Mucosa of stomach (tissue), 1 donor: ENCODE measurements around the gene CHMP2A.

Experiments used
- H3K27me3 ChIP-seq: one replicate; pipeline ENCODE4 v1.7.0; 2013; ENCODE audit warnings: mild to moderate bottlenecking, low read length; ENCODE audit not compliant: control insufficient read depth, insufficient read depth
- H3K36me3 ChIP-seq: one replicate; pipeline ENCODE4 v1.7.0; 2013; ENCODE audit warnings: low read length; ENCODE audit not compliant: control insufficient read depth, insufficient read depth
- H3K4me1 ChIP-seq: one replicate; pipeline ENCODE4 v1.7.0; 2013; ENCODE audit warnings: mild to moderate bottlenecking, low read length; ENCODE audit not compliant: control insufficient read depth, insufficient read depth
- H3K4me3 ChIP-seq: one replicate; pipeline ENCODE4 v1.7.0; 2013; ENCODE audit warnings: low read length
- H3K9ac ChIP-seq: one replicate; pipeline ENCODE4 v1.7.0; 2013; ENCODE audit warnings: mild to moderate bottlenecking, low read length, moderate library complexity
- H3K9me3 ChIP-seq: one replicate; pipeline ENCODE4 v1.7.0; 2013; ENCODE audit warnings: mild to moderate bottlenecking, low read length, moderate library complexity; ENCODE audit not compliant: control insufficient read depth
- donor health status: Pancreatic carcinoma.

The CHMP2A gene

DNA sequence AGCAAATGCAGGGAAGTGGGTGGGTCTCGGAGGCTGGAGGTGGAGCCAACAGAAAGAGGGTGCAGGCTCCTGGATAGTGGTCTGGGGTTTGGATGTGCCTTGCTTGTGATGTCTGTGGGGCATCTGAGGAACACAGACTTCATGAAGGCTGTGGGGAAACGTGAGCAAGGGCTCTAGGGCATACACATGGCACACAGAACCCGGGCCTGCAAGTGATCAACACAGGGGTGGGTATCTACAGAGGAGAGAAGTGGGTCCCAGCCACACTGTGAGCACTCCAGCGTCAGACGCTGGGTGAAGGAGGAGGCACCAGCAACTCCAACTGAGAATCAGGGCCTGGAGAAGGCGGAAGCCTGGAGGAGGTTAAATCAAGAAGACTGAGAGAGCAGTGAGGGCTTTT lies 8.9 kb upstream of the CHMP2A start:
- H3K36me3 ChIP-seq, result no peaks in the 10 kb centered on the region
- H3K9me3 ChIP-seq, result no peaks in the 10 kb centered on the region
- no peak overlapping the region for H3K9ac ChIP-seq
- no peak overlapping the region for H3K4me3 ChIP-seq
- H3K4me1 ChIP-seq, result peaks cover 33% of the 10 kb centered on the region
- H3K27me3 ChIP-seq, result no peaks in the 10 kb centered on the region

DNA sequence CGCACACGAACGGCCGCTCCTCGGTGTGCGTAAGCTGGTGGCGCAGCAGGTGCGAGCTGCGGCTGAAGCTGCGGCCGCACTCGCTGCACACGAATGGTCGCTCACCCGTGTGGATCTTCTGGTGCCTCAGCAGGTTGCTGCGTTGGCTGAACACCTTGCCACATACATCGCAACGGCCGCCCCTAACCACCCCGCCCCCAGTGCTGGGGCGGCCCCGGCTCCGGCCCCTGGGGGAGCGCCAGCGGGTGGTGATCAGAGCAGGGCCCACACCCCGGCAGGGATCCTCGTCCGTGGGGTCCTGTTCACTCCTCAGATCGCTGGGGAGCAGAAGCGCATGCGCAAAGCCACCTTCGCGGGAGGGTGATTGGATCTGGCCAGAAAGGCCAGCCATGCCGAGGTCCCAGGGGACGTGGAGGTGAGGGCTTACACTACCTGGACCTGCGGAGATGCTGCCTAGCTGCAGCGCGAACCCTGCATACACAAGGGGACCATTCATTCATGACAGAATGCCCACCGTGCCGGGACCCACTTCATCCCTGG lies 8.2 kb upstream of the CHMP2A start:
- H3K36me3 ChIP-seq, result no peaks in the 10 kb centered on the region
- peaks cover 33% of the 10 kb centered on the region for H3K4me1 ChIP-seq
- H3K4me3 ChIP-seq, result peak overlapping the region; percentile 45
- H3K9ac ChIP-seq, result peak overlapping the region; percentile 23
- no peaks in the 10 kb centered on the region for H3K9me3 ChIP-seq
- no peaks in the 10 kb centered on the region for H3K27me3 ChIP-seq

DNA sequence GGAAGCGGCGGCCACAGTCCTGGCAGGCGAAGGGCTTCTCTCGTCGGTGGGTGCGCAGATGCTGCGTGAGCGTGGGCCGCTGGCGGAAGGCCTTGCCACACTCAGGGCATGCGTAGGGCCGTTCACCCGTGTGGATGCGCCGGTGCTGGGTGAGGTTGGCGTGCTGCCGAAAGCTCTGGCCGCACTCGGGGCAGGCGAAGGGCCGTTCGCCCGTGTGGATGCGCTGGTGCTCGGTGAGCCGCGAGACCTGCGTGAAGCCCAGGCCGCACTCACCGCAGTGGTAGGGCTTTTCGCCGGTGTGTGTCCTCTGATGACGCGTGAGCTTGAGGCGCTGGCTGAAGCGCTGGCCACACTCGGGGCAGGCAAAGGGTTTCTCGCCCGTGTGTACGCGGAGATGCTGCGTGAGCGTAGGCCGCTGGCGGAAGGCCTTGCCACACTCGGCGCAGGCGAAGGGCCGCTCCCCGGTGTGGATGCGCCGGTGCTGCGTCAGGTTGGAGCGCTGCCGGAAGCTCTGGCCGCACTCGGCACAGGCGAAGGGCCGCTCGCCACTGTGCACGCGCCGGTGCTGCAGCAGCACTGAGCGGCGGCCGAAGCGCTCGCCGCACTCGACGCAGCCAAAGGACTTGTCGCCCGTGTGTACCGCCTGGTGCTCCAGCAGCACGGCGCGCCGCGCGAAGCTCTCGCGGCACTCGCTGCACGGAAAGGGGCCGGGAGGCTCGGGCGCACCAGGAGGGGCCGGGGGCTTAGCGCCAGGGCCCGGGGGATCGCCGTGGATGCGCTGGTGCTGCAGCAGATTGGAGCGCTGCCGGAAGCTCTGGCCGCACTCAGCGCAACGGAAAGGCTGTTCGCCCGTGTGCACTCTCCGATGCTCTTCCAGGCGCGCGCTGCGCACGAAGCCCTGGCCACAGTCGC lies 7.5 kb upstream of the CHMP2A start:
- no peaks in the 10 kb centered on the region for H3K36me3 ChIP-seq
- H3K4me1 ChIP-seq, result peaks cover 36% of the 10 kb centered on the region
- H3K9me3 ChIP-seq, result no peaks in the 10 kb centered on the region
- peak overlapping the region; percentile 45 for H3K4me3 ChIP-seq
- peak overlapping the region; percentile 40 for H3K9ac ChIP-seq
- no peaks in the 10 kb centered on the region for H3K27me3 ChIP-seq

DNA sequence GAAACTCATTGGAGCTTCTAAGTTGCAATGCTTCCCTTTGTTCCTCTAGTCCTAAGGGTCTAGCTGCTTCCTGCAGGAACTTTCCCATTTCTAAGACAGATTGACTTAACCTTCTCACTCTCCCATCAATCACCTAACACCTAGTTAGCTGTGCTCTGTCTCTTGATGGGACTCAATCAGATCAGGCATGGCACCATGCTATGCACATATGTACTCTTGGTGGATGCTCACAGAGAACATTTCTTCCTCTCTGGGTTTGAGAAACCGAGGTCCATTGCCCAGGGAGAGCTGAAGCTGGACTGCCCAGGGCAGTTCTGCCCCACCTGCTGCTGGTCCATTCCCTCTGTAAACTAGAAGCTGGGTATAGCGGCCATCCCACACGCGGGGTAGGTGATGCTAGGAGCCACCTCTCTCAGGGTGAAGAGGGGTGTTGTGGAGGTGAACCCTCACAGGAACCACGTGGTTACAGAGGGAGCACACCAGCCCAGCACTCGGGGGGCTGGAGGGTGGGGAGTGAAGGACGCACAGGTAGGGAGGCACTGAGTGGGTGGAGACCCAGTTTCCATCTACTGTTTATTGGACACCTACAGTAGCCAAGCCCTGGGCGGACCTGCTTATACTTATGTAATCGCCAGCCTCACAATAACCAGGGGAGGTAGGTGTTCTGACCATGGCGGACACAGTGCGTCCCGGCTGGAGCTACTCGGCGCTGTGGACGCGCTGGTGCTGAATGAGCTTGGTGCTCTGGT lies 6.6 kb upstream of the CHMP2A start:
- H3K36me3 ChIP-seq, result no peaks in the 10 kb centered on the region
- H3K4me1 ChIP-seq, result peaks cover 44% of the 10 kb centered on the region
- no peaks in the 10 kb centered on the region for H3K9me3 ChIP-seq
- no peaks in the 10 kb centered on the region for H3K27me3 ChIP-seq
- peak overlapping the region; percentile 12 for H3K4me3 ChIP-seq
- peak overlapping the region; percentile 40 for H3K9ac ChIP-seq

- Histone ChIP-seq H3K4me1 (peaks cover 44% of the 10 kb centered on the region), H3K9ac (no peak overlapping the region), H3K9me3 (no peaks in the 10 kb centered on the region), H3K27me3 (no peaks in the 10 kb centered on the region), H3K4me3 (no peak overlapping the region), H3K36me3 (no peaks in the 10 kb centered on the region)
Observed at GRCh38 chr19:58560921-58561320, 6.0 kb upstream of the CHMP2A start.

DNA sequence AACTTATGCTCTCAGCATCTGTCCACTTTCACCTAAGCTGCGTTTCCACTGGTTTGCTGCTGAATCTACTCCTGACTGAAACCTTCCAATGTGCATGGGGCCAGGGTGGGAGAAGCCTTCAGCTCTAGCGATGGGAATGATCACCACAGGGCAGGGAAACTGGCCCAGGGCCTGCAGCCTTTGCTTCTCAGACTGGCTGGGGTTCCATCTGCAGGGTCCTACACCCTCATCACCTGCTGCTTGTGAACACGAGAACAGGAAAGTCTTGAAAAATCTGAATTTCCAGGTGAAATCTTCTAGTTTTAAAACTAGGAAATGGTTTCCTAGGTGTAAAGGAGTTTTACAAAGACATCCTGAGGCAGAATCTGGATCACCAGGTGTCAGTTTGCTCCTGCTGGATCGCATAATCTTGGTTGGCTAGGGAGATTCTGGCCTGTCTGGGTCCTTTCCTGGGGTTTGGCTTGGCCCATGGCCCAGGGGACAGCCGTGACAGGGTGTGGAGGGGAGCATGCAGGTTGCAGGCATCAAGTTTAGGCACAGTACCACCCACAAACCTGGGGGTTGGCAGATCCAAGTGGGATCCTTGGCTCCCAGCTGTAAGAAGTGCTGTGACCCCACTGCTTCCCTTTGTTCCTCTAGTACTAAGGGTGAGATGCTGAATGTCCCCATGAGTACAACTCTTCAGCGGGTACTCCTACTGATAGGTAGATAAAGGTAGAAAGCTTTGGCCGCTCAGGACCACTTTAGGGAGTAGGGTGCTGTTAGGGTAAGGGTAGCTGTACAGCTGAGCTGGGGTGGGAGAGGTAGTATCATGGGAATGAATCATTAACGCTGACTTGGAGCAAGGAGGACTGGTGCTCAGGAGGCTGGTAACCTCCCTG lies 5.3 kb upstream of the CHMP2A start:
- H3K4me1 ChIP-seq, result peaks cover 47% of the 10 kb centered on the region
- H3K27me3 ChIP-seq, result no peaks in the 10 kb centered on the region
- no peaks in the 10 kb centered on the region for H3K36me3 ChIP-seq
- H3K9me3 ChIP-seq, result no peaks in the 10 kb centered on the region
- H3K9ac ChIP-seq, result peak overlapping the region; percentile 94
- H3K4me3 ChIP-seq, result peak overlapping the region; percentile 72

DNA sequence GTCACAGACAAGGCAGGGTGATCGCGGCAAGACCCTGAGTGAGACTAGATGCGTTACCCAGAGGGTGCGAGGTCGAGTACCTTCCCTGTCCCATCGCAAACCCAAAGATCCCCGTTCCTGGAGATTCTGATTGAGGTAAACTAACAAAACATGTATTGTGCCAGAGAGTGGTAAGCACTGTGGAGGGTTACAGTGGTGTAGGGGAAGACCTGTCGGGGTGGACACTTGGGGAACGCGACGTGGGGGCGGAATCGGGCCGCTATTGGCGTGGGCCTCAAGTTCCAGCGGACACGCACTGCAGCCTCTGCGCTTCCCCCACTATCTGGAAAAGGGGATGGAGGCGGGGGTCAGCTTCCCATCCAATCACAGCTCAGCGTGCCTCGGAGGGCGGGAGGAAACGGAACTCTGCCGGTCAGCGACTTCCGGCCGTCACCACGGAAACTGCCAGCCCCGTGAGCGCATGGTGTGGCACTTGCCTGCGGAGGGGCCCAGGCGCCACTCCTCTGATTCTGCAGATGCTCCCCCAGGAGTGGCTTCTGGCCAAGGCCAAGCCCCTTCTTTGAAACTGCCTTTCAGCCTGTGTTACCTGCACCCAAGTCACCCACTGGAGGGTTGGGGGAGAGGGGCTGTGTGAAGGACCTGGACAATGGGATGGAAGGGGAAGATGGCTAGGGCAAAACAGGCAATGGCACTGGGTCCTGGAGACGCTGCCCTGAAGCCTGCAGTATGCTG lies 4.5 kb upstream of the CHMP2A start:
- Histone ChIP-seq H3K9me3 (no peaks in the 10 kb centered on the region), H3K27me3 (no peaks in the 10 kb centered on the region), H3K36me3 (no peaks in the 10 kb centered on the region), H3K9ac (peak overlapping the region; percentile 94), H3K4me1 (peaks cover 51% of the 10 kb centered on the region), H3K4me3 (peak overlapping the region; percentile 72)

DNA sequence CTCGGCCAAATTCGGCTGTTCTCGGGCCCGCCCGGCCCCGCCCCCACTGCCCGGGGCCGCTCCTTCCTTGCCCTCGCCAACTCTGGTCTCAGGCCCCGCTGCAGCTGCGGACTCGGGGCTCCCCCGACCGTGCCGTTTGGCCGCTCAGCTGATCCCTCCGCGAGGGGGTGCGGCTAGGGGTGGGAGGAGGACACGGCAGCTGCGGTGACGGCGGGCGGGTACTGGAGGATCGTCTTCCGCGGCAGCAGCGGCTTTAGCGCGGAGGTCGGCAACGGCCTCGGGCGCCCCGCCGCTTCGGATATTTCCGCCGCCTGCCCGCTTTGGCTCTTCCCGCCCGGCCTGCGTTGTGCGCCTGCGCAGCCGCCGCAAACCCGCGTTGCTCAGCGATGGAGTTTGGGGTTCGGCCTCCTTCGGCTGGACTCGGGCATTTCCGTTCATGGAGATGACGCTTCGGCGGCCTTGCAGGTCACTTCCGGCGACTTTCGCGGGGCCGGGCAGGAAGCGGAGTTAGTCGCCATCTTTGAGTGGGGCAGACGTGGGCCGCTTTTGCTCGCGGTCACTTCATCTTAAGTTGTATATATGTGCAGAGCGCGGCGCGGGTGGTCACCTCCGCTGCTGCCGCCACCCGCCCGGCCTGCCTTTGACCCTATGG lies 3.8 kb upstream of the CHMP2A start:
- no peaks in the 10 kb centered on the region for H3K36me3 ChIP-seq
- H3K9me3 ChIP-seq, result no peaks in the 10 kb centered on the region
- H3K4me3 ChIP-seq, result peak overlapping the region; percentile 72
- H3K9ac ChIP-seq, result peak overlapping the region; percentile 94
- peaks cover 56% of the 10 kb centered on the region for H3K4me1 ChIP-seq
- no peaks in the 10 kb centered on the region for H3K27me3 ChIP-seq

DNA sequence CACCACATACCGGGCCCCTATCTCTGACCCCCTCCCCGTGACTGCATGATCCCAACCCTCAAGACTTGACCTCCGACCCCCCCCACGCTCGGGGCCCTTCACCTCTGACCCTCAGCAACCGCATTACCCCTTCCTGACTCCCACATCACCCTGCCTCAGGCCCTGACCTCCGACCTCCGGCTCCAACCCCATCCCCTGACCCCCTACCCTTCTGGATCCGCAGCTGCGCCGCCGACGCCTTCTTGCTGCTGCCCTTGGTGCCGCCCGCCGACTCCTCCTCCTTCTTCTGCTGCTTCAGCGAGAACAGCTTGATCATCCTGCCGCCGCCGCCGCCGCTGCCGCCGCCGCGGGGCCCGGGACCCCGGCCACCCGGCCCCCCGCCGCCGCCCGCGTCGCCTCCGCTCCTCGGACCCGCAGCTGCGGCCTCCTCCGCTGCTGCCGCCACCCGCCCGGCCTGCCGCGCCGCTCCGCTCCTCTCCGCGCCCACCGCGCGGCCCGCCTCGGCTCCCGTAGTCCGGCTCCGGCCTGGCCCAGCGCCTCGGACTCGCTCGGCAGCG lies 3.2 kb upstream of the CHMP2A start, which contains the start of gene UBE2M:
TSS of gene UBE2M (minus strand) at position 546 of the 557 bp plus-strand sequence. CDS start at position 316, 230 bp downstream.
- Histone ChIP-seq H3K9me3 (no peaks in the 10 kb centered on the region), H3K36me3 (no peaks in the 10 kb centered on the region), H3K4me3 (peak within 1 kb of the TSS; percentile 80), H3K27me3 (no peaks in the 10 kb centered on the region), H3K4me1 (peaks cover 51% of the 10 kb centered on the region), H3K9ac (peak within 1 kb of the TSS; percentile 94)

DNA sequence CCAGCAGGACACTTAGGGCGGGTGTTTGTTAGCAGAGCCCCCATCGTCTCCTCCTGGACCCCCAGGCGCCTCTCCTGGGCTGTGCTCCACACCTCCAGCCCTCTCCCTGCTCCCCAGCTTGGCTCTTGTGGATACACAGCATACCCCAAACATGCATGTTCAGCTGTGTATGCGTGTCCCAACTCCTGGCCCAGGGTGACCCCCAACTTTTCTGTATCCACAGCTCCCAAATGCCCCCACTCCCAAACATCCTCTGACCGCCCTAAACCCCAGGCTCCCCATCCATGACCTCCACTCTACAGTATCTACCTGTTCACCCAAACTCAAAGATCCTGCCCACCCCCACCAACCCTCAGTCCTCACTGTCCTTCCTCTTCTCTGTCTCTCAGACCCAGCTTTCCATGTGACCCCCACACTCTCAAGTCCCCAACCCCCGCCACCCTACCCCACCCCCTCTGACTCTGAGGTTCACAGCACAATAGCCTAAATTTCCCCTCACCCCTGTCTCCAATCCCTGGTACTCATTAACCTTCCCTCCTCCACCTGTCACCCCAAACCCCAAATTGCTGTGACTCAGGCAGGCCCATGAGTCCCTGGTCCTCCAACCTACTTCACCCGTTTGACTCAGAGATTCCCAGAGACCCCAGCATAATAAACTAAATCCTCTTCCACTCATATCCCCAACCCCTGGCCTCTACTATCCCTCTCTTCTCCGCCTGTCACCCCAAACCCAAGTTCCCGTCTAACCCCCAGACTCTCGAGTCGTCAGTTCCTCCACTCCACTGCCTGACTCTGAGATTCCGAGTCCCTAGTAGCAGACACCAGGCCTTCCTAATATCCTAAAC lies 2.5 kb upstream of the CHMP2A start:
- Histone ChIP-seq H3K4me1 (peaks cover 44% of the 10 kb centered on the region), H3K4me3 (peak overlapping the region; percentile 80), H3K36me3 (peaks cover under 1% of the 10 kb centered on the region), H3K27me3 (no peaks in the 10 kb centered on the region), H3K9ac (peak overlapping the region; percentile 93), H3K9me3 (no peaks in the 10 kb centered on the region)
